GM19240 (cell line): ENCODE measurements around the gene LUC7L3.
"Not testable (repeated sequence)": the region's sequence is repeated elsewhere in the genome, so short reads cannot be mapped to it uniquely, and the experiment has no call there.

Experiments
- DNase-seq: peaks from one replicate; pipeline ENCODE4 v3.0.0; 2011; ENCODE audit warnings: low spot score; ENCODE audit not compliant: insufficient read length

LUC7L3 gene

DNA sequence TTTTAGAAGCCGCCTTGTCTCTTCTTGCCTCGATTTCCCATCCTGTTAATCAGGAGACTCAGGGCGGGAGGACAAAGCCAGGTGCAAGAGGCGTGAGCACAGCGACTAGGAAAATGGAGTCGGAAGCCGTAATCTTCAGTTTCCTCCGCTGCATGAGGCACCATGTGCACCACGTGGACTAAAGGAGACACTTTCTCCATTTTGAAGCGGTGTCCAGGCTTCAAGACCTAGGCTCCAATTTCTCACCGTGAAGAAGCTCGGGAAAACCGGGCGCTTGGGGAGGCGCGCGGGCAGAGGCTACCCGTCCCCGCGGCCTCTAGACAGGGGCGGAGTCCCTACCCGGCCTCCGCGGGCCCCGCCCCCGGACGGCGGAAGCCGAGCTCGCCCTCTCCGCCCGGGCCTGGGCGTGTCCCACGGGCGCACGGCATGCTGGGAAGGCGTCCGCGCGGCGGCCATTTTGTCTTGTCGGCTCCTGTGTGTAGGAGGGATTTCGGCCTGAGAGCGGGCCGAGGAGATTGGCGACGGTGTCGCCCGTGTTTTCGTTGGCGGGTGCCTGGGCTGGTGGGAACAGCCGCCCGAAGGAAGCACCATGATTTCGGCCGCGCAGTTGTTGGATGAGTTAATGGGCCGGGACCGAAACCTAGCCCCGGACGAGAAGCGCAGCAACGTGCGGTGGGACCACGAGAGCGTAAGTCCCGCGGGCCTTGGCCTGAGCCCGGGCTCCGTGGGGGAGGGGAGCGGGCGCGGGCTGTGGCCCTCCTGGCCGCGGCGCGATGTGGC is at the start of gene LUC7L3:
Gene LUC7L3 (plus strand): TSS at position 460 of the 780 bp plus-strand sequence. CDS start 130 bp downstream, at position 590.
- peak; percentile 82 for DNase-seq

- DNase-seq, result no peak
Observed at GRCh38 chr17:50672071-50672470, 47.3 kb upstream of the LUC7L3 start.

DNA sequence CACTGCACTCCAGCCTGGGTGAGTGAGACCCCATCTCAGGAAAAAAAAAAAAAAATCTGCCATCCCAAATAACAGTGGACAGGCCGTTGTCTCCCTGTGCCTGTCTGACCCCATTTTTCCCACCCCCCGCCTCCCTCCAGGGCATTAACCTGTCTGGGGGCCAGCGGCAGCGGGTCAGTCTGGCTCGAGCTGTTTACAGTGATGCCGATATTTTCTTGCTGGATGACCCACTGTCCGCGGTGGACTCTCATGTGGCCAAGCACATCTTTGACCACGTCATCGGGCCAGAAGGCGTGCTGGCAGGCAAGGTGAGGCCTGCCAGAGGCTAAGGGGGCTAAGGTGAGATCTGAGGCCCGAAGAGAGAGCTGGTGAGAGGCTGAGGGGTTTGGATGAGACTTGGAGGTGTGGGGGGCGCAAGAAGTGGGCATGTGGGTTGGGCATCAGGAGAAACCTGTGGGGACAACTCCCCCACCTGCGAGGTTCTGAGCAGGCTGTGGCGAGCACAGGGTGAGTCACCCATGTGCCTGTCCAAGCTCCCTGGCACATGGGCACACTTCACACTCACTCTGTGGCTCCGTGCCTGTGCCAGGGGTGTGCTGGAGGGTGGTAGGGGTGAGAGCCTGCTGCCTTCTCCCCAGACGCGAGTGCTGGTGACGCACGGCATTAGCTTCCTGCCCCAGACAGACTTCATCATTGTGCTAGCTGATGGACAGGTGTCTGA is 46.4 kb upstream of the LUC7L3 start:
- DNase-seq, result no peak

DNA sequence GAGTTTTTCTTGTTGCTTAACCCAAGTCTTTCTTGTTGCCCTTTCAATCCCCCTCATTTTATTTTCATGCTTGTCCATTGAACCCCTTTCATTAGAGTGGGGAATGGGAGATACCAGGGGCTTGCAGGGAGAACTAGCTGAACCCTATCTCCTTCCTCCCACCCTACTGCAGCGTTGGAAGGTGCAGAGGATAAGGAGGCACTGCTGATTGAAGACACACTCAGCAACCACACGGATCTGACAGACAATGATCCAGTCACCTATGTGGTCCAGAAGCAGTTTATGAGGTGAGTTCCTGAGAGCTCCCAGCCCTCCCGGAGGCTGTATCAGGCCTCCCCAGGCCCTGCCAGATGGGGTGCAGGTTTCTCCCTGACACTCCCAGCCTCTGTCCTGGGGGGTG is 44.2 kb upstream of the LUC7L3 start:
- no peak for DNase-seq

GRCh38 chr17:50675627-50676026 is 43.8 kb upstream of the LUC7L3 start:
- no peak for DNase-seq

GRCh38 chr17:50676065-50676975 is 43.1 kb upstream of the LUC7L3 start:
- no peak for DNase-seq

DNA sequence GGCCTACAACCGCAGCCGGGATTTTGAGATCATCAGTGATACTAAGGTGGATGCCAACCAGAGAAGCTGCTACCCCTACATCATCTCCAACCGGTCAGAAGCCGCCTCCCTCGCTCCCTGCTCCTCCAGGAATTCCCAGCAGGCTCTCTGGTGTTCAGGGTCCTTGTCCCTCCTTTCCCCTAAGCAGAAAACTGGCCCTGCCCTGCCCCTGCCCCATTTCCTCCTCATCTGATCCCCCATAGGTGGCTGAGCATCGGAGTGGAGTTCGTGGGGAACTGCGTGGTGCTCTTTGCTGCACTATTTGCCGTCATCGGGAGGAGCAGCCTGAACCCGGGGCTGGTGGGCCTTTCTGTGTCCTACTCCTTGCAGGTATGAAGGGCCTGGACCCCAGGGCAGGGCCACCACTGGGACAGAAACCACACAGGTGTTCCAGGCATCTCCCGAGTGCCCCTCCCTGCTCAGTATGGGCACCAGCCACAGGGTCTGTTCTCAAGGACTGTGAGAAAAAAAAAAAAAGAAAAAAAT is 41.5 kb upstream of the LUC7L3 start:
- no peak for DNase-seq

GRCh38 chr17:50679008-50679544 is 40.3 kb upstream of the LUC7L3 start:
- DNase-seq, result no peak

GRCh38 chr17:50680126-50680525 is 39.3 kb upstream of the LUC7L3 start:
- no peak for DNase-seq

- DNase-seq, result not testable (repeated sequence)
Observed at GRCh38 chr17:50680543-50681262, 38.7 kb upstream of the LUC7L3 start.

DNA sequence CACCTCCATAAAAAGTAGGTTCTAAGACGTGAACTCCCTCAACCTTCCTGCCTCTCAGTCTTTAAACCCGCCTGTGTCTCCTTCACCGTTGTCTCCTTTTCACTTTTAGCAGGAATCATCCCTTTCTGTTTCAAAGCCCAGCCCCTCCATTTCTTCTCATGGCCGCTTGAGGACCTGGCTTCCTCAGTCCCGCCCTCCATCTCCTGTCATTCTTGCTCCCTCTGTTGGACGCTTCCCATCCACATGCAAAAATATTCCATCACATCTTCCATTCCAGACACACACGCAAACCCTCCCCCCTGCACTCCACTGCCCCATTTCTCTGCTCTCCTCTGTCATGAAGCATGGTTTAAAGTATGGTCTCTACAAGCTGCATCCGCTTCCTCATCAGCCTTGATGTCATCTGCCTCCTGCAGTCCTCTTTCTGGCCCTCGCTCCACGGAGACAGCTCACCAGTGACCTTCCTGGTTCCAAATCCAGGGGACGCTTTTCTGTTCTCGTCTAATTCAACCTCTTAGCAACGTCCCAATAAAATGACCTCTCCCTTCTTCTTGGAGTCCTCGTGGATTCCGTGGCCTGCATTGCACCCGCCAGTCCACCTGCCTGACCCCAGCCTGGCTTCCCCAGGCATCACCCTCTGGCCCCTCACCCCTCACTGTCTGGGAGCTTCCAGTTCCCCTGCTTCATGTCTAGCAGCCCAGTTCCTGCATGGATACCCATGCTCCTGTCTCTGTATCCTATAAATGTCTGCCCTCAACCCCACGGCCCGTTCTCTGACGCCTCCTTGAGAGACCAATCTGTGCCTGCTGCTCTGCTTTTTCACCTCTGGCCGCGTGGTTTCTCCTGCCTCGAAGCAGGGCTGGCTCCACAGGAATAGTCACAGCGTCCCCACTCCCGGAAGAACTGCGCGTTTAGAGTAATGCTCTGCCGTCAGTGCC is 37.9 kb upstream of the LUC7L3 start:
- DNase-seq, result no peak

- DNase-seq, result no peak
Observed at GRCh38 chr17:50682441-50682840, 37.0 kb upstream of the LUC7L3 start.

GRCh38 chr17:50682938-50683337 is 36.5 kb upstream of the LUC7L3 start:
- no peak for DNase-seq

- DNase-seq, result no peak
Observed at GRCh38 chr17:50683434-50684287, 35.7 kb upstream of the LUC7L3 start.

GRCh38 chr17:50684288-50684611 is 35.2 kb upstream of the LUC7L3 start:
- DNase-seq, result no peak

DNA sequence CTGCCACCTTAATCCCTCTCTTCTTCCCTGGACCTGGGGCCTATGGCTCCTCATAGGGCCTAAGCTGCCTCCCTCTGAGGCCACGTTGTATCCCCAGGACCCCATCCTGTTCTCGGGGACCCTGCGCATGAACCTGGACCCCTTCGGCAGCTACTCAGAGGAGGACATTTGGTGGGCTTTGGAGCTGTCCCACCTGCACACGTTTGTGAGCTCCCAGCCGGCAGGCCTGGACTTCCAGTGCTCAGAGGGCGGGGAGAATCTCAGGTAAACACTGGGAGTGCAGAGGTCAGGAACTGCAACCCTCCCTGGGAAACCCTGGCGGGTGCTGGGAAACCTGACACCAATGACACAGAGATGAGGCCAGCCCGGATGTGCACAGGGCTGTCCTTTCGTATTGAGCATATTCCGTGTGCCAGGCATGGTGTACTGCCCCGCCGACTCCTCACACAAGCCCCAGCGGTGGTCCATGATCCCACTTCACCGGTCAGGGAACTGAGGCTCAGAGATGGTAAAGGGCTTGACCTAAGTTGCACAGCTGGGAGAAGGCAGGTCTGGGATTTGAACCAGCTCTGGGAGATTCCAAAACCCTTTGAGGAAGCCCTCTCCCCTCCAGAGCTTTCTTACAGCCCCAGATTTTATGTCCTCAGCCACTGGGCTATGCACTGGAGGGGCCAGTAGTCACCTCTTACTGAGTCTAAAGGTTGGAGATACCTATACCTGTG is 34.6 kb upstream of the LUC7L3 start:
- DNase-seq, result no peak

DNA sequence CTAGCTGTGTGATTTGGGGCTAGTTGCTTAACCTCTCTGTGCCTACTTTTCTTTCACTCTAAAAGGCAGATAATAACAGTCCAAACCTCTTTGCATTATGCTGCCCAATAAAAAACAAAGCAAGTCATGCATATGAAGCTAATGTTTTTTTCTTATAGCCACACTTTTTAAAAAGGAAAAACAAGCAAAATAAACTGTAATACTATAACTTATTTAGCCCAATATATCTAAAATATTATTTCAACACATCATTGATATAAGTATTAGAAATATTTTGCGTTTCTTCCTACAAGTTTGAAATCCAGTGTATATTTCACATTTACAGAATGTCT is 34.1 kb upstream of the LUC7L3 start:
- DNase-seq, result no peak
